Fibroblast of lung (primary cell): ENCODE data around the gene LGALS3BP. TPM values are rescaled to one million over a fixed set of nuclear protein-coding genes. Genes with fewer than 3 reads are reported as not detected.

Experiments used
- DNase-seq, 2 donors: peaks; one replicate each; pipeline versions ENCODE4 v3.0.0 to v3.0.0-alpha.2; 2010; ENCODE audit warnings: low read depth in 2 of 2
- H2AFZ ChIP-seq: 2 replicates; pipeline ENCODE4 v1.5.1; 2012; ENCODE audit warnings: low read length, control low read depth, inconsistent platforms
- H3K27ac ChIP-seq: 2 replicates; pipeline ENCODE4 v1.5.1; 2011; ENCODE audit warnings: low read length, control low read depth; ENCODE audit not compliant: insufficient read depth
- H3K27me3 ChIP-seq: 2 replicates; pipeline ENCODE4 v1.5.1; 2011; ENCODE audit warnings: mild to moderate bottlenecking, low read length; ENCODE audit not compliant: control insufficient read depth, insufficient read depth
- H3K36me3 ChIP-seq: 2 replicates; pipeline ENCODE4 v1.5.1; 2011; ENCODE audit warnings: low read length; ENCODE audit not compliant: control insufficient read depth, insufficient read depth
- H3K4me1 ChIP-seq: 2 replicates; pipeline ENCODE4 v1.5.1; 2011; ENCODE audit warnings: low read length; ENCODE audit not compliant: control insufficient read depth, insufficient read depth; ENCODE audit errors: extremely low read depth
- H3K4me2 ChIP-seq: 2 replicates; pipeline ENCODE4 v1.5.1; 2011; ENCODE audit warnings: low read length, control low read depth; ENCODE audit not compliant: insufficient read depth; ENCODE audit errors: extremely low read depth
- H3K4me3 ChIP-seq, 4 experiments: fragments of 200-600 bp in 1 of 4; sonication (generic) in 1 of 4; replicated peaks in 1 of 4; 2 replicates each; pipeline ENCODE4 v1.5.1; 2011 to 2016; ENCODE audit warnings: low read length in 4 of 4, low read depth in 3 of 4, mild to moderate bottlenecking in 3 of 4, control low read depth in 2 of 4, inconsistent platforms in 1 of 4, mixed read lengths in 1 of 4; ENCODE audit not compliant: insufficient read depth in 1 of 4; ENCODE audit errors: control extremely low read depth in 1 of 4
- H3K79me2 ChIP-seq: 2 replicates; pipeline ENCODE4 v1.5.1; 2012; ENCODE audit warnings: mild to moderate bottlenecking, low read length, inconsistent platforms; ENCODE audit not compliant: control insufficient read depth, insufficient read depth
- H3K9ac ChIP-seq: 2 replicates; pipeline ENCODE4 v1.5.1; 2011; ENCODE audit warnings: mild to moderate bottlenecking, low read length, control low read depth; ENCODE audit not compliant: insufficient read depth
- H3K9me3 ChIP-seq: 2 replicates; pipeline ENCODE4 v1.5.1; 2012; ENCODE audit warnings: low read depth, low read length; ENCODE audit not compliant: control insufficient read depth, insufficient read depth
- H4K20me1 ChIP-seq: 2 replicates; pipeline ENCODE4 v1.5.1; 2011; ENCODE audit warnings: low read length; ENCODE audit not compliant: control insufficient read depth, insufficient read depth; ENCODE audit errors: extremely low read depth
- EZH2 ChIP-seq: IDR thresholded peaks from 2 replicates; pipeline ENCODE4 v1.5.1; 2012; ENCODE audit warnings: low read length, control low read depth, mild to moderate bottlenecking; ENCODE audit errors: missing control alignments
- polyA plus RNA-seq, 2 donors: library from polyadenylated mRNA; depleted of rRNA in 1 of 2; stranded (reverse) in 1 of 2; unstranded in 1 of 2; fragments of >200 nt; gene quantifications; 2 replicates each; pipeline ENCODE4 v1.2.1, GENCODE V29; 2011 to 2012; ENCODE audit warnings: missing spikeins in 1 of 2
- total RNA-seq: library from RNA; depleted of rRNA; stranded (reverse); fragments of >200 nt; gene quantifications from 2 replicates; pipeline ENCODE4 v1.2.1, GENCODE V29; 2014
- TF ChIP-seq, protein P1 (sequence below), 2 donors: IDR thresholded peaks in 1 of 2; conservative IDR thresholded peaks in 1 of 2; 1 replicate in 1 of 2; 2 replicates in 1 of 2; pipeline ENCODE4 v1.5.1; 2011 to 2012; ENCODE audit warnings: low read length in 2 of 2, control low read depth in 1 of 2, inconsistent platforms in 1 of 2, low read depth in 1 of 2, mild to moderate bottlenecking in 1 of 2

The LGALS3BP gene
- total and polyA plus RNA-seq, 2 donors (not counting 1 experiment from before 2014, with no cell fraction given), result 128 to 387 TPM

- Histone ChIP-seq H3K9me3 (no peaks in the 10 kb centered on the region), H3K27me3 (no peaks in the 10 kb centered on the region), H3K36me3 (peaks cover 13% of the 10 kb centered on the region)
Observed at GRCh38 chr17:78972507-78973105, 7.1 kb downstream of the LGALS3BP start.

DNA sequence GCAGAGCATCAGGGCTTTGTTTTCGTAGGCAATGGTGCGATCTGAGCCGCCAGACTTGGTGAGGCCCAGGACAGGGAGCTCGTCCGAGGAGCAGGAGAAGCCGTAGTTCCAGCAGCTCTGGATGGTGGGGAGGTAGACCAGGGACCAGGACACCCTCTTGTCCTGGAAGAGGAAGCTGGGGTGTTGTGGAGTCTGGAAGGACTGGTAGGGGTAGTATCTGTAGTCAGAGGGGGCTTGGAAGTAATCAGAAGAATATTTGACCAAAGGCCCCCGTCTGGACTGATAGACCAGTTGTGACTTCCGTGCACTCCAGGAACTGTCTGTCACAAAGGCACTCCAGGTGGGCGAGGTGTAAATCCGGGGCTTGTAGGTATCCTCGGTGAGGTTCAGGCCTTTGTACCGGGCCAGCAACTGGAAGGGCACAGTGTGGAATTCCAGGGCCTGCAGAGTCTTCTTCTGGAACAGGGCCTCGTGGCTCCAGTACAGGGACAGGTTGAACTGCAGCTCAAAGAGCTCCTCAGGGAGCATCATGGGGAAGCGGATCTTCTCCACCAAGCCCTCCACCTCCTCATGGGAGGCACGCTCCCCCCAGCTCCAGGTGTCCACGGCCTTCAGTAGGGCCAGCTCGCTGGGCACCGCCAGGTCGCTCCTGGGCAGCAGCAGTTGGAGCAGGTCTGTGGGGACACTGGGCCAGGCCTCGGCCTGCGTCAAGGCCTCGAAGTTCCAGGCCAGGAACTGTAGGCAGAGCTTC lies 7.8 kb downstream of the LGALS3BP start:
- Histone ChIP-seq H3K4me1 (peaks cover 17% of the 10 kb centered on the region), H3K79me2 (peaks cover 3% of the 10 kb centered on the region), H3K27me3 (no peaks in the 10 kb centered on the region), H3K4me3 (no peak overlapping the region), H3K36me3 (peaks cover 11% of the 10 kb centered on the region), H3K4me2 (no peak overlapping the region), H3K27ac (no peak overlapping the region), H2AFZ (no peak overlapping the region), H4K20me1 (no peaks in the 10 kb centered on the region), H3K9ac (no peak overlapping the region), H3K9me3 (no peaks in the 10 kb centered on the region)
- DNase-seq, result no peak
- TF ChIP-seq, protein P1, sequence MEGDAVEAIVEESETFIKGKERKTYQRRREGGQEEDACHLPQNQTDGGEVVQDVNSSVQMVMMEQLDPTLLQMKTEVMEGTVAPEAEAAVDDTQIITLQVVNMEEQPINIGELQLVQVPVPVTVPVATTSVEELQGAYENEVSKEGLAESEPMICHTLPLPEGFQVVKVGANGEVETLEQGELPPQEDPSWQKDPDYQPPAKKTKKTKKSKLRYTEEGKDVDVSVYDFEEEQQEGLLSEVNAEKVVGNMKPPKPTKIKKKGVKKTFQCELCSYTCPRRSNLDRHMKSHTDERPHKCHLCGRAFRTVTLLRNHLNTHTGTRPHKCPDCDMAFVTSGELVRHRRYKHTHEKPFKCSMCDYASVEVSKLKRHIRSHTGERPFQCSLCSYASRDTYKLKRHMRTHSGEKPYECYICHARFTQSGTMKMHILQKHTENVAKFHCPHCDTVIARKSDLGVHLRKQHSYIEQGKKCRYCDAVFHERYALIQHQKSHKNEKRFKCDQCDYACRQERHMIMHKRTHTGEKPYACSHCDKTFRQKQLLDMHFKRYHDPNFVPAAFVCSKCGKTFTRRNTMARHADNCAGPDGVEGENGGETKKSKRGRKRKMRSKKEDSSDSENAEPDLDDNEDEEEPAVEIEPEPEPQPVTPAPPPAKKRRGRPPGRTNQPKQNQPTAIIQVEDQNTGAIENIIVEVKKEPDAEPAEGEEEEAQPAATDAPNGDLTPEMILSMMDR (conservative IDR thresholded peaks at IDR 0.05 in 1 of 2, IDR thresholded peaks at IDR 0.05 in 1 of 2; ENCODE audit: low read depth in 1 of 2, low read length in 2 of 2), result no peak
- TF ChIP-seq EZH2, result no peak

More at GRCh38 chr17:78972507-78973105, 7.1 kb downstream of the LGALS3BP start:
- Histone ChIP-seq H3K9ac (no peak overlapping the region), H3K27ac (no peak overlapping the region), H3K4me1 (peaks cover 17% of the 10 kb centered on the region), H3K4me3 (no peak overlapping the region), H2AFZ (no peak overlapping the region), H4K20me1 (no peaks in the 10 kb centered on the region), H3K4me2 (no peak overlapping the region), H3K79me2 (peaks cover 3% of the 10 kb centered on the region)
- TF ChIP-seq, protein P1 (conservative IDR thresholded peaks at IDR 0.05 in 1 of 2, IDR thresholded peaks at IDR 0.05 in 1 of 2; ENCODE audit: low read depth in 1 of 2, low read length in 2 of 2), result no peak
- TF ChIP-seq EZH2, result no peak
- DNase-seq, result no peak

DNA sequence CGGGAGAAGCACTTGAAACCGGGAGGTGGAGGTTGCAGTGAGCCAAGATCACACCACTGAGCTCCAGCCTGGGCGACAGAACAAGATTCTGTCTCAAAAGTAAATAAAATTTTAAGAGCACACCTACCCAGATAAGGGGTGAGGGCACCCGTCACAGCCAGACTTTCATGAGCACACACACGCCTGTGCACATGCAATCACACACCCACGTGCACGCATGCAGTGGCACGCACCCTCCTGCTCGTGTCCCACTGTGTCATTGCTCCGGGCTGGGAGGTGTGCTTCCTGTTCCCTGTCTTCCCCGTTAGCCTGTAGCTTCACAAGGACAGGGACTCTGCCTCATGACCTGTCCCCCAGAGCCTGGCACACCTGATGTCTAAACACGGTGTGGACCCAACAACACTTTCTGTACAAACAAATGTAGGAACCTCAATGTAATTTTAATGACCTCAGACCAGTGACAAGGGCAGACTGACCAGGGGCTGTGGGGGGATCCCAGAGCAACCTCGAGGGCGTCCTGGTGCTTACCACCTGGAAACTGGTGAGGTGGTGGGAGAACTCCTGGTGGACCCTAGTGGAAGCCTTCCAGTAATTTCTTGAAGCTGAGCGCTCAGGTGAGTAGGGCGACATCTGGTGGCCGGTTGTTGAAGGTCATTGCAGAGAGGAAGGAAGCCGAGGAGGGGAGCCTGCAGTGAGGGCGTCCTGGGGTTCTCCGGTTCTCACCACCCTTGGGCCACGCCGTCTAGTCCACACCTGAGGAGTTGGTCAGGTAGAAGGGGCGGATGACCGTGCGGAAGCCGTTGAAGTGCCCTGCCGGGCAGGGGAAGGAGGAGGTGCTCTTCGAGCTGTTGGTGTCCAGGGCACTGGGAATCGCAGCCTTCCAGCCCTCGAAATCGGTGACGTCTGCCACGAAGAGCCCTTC lies 8.6 kb downstream of the LGALS3BP start:
- TF ChIP-seq, protein P1 (conservative IDR thresholded peaks at IDR 0.05 in 1 of 2, IDR thresholded peaks at IDR 0.05 in 1 of 2; ENCODE audit: low read depth in 1 of 2, low read length in 2 of 2), result peak; percentile 84 to 86
- no peak for TF ChIP-seq EZH2
- Histone ChIP-seq H3K36me3 (peaks cover 10% of the 10 kb centered on the region), H3K4me2 (peak overlapping the region; percentile 25), H3K9ac (no peak overlapping the region), H3K9me3 (no peaks in the 10 kb centered on the region), H3K4me3 (no peak overlapping the region), H2AFZ (no peak overlapping the region), H3K4me1 (peaks cover 17% of the 10 kb centered on the region), H3K27me3 (no peaks in the 10 kb centered on the region), H3K79me2 (peaks cover 3% of the 10 kb centered on the region), H3K27ac (no peak overlapping the region), H4K20me1 (no peaks in the 10 kb centered on the region)
- DNase-seq, result peak; percentile 54 to 75
